HepG2 (cell line): ENCODE data around the gene SAE1. TPM values are rescaled to one million over a fixed set of nuclear protein-coding genes. Genes with fewer than 3 reads are reported as not detected.

Source experiments
- ATAC-seq: fragments of 200-7000 bp; cut with Tn5 transposase; 3 replicates; pipeline ENCODE4 v1.9.1; 2020; ENCODE audit warnings: mild to moderate bottlenecking, moderate library complexity
- BruUV-seq: library from RNA; stranded (reverse); fragments of 400-500 nt; replicated peaks from 2 replicates; lab custom pipeline; 2021; lab: Mats Ljungman, UMichigan
- CTCF ChIA-PET: fragments of 300-600 bp; formaldehyde crosslinking; extraction: SDS; loops from one replicate; lab custom pipeline; 2021; ENCODE audit warnings: low total read pairs, inconsistent platforms, low intra/inter-chr PET ratio; lab: Yijun Ruan, JAX
- POLR2A ChIA-PET: fragments of 350-600 bp; sonication (Branson Sonifier 250); formaldehyde crosslinking; loops from one replicate; lab custom pipeline; 2020; ENCODE audit warnings: antibody characterized with exemption, inconsistent platforms; lab: Yijun Ruan, JAX
- DNase-seq: peaks from one replicate; pipeline ENCODE4 v3.0.0-alpha.2; 2015; ENCODE audit warnings: low spot score
- FAIRE-seq: peaks from 3 replicates; lab custom pipeline; 2011; peaks lifted over from hg19 to GRCh38; lab: Jason Lieb, UNC
- H2AFZ ChIP-seq: one replicate; pipeline ENCODE4 v1.6.1; 2011; ENCODE audit warnings: low read length, inconsistent platforms
- H3K27ac ChIP-seq: fragments of 300-600 bp; 3 replicates; pipeline ENCODE4 v1.8.0; 2011; ENCODE audit warnings: mixed run types, mild to moderate bottlenecking, mixed read lengths, low read length, inconsistent platforms; ENCODE audit not compliant: insufficient read depth; ENCODE audit errors: extremely low read length
- H3K27me3 ChIP-seq, 2 experiments: fragments of 200-600 bp in 1 of 2; 2 replicates in 1 of 2; 3 replicates in 1 of 2; pipeline versions ENCODE4 v1.6.0 to v1.8.0; 2011; ENCODE audit warnings: low read length in 2 of 2, mild to moderate bottlenecking in 2 of 2, moderate library complexity in 2 of 2, inconsistent platforms in 1 of 2; ENCODE audit not compliant: insufficient read depth in 2 of 2, control insufficient read depth in 1 of 2
- H3K36me3 ChIP-seq, 2 experiments: fragments of 200-600 bp in 1 of 2; replicated peaks in 1 of 2; 2 replicates in 1 of 2; 3 replicates in 1 of 2; pipeline versions ENCODE4 v1.5.1 to v1.8.0; 2011; ENCODE audit warnings: low read length in 2 of 2, inconsistent platforms in 1 of 2; ENCODE audit not compliant: insufficient read depth in 2 of 2, control insufficient read depth in 1 of 2
- H3K4me1 ChIP-seq: 2 replicates; pipeline ENCODE4 v1.5.1; 2012; ENCODE audit warnings: low read length, inconsistent platforms; ENCODE audit not compliant: insufficient read depth
- H3K4me2 ChIP-seq: 2 replicates; pipeline ENCODE4 v1.6.0; 2011; ENCODE audit warnings: low read depth, low read length, inconsistent platforms
- H3K4me3 ChIP-seq, 3 experiments: fragments of 200-600 bp in 1 of 3; sonication (generic), shearing (Covaris generic) in 1 of 3; replicated peaks in 1 of 3; 2 replicates each; pipeline ENCODE4 v1.5.1; 2011 to 2016; ENCODE audit warnings: low read length in 3 of 3, inconsistent platforms in 2 of 3, low read depth in 2 of 3, mild to moderate bottlenecking in 2 of 3, control low read depth in 1 of 3, mixed read lengths in 1 of 3; ENCODE audit not compliant: insufficient read depth in 1 of 3
- H3K79me2 ChIP-seq: one replicate; pipeline ENCODE4 v1.6.1; 2011; ENCODE audit warnings: low read length, inconsistent platforms; ENCODE audit not compliant: insufficient read depth
- H3K9ac ChIP-seq: 2 replicates; pipeline ENCODE4 v1.6.0; 2011; ENCODE audit warnings: mild to moderate bottlenecking, low read depth, low read length, inconsistent platforms; ENCODE audit not compliant: insufficient read depth
- H3K9me3 ChIP-seq: 2 replicates; pipeline ENCODE4 v1.5.1; 2012; ENCODE audit warnings: mild to moderate bottlenecking, low read length
- H4K20me1 ChIP-seq: 2 replicates; pipeline ENCODE4 v1.6.0; 2011; ENCODE audit warnings: inconsistent platforms, mild to moderate bottlenecking, low read length, moderate library complexity; ENCODE audit not compliant: insufficient read depth
- HIVEP1 ChIP-seq: sonication (generic); formaldehyde crosslinking; IDR thresholded peaks from 2 replicates; pipeline ENCODE4 v1.4.0; 2020; ENCODE audit warnings: mild to moderate bottlenecking, missing genetic modification reagents
- MAFG ChIP-seq: sonication (generic); formaldehyde crosslinking; IDR thresholded peaks from 2 replicates; pipeline ENCODE4 v1.5.1; 2020; ENCODE audit warnings: mild to moderate bottlenecking, missing genetic modification reagents
- MED1 ChIP-seq: sonication (generic); formaldehyde crosslinking; IDR thresholded peaks from 2 replicates; pipeline ENCODE4 v1.4.0; 2020; ENCODE audit warnings: missing genetic modification reagents
- NFYB ChIP-seq: sonication (generic); formaldehyde crosslinking; IDR thresholded peaks from 2 replicates; pipeline ENCODE4 v1.4.0; 2020; ENCODE audit warnings: missing genetic modification reagents
- PHF8 ChIP-seq: sonication (generic); formaldehyde crosslinking; IDR thresholded peaks from 2 replicates; pipeline ENCODE4 v1.5.0; 2020; ENCODE audit warnings: missing genetic modification reagents
- REL ChIP-seq: sonication (generic); formaldehyde crosslinking; conservative IDR thresholded peaks from 2 replicates; pipeline ENCODE4 v1.8.0; 2022; ENCODE audit warnings: mild to moderate bottlenecking, missing genetic modification reagents, moderate library complexity
- RFXANK ChIP-seq: IDR thresholded peaks from 2 replicates; pipeline ENCODE4 v1.6.1; 2016
- SP5 ChIP-seq: IDR thresholded peaks from 2 replicates; pipeline ENCODE4 v1.6.1; 2016; ENCODE audit warnings: low read depth, borderline replicate concordance
- TEAD2 ChIP-seq: sonication (generic); formaldehyde crosslinking; IDR thresholded peaks from 2 replicates; pipeline ENCODE4 v1.9.0; 2021; ENCODE audit warnings: missing genetic modification reagents
- YEATS4 ChIP-seq: sonication (generic); formaldehyde crosslinking; IDR thresholded peaks from 2 replicates; pipeline ENCODE4 v1.4.0; 2020; ENCODE audit warnings: missing genetic modification reagents, borderline replicate concordance
- ZBTB46 ChIP-seq: sonication (generic); formaldehyde crosslinking; IDR thresholded peaks from 2 replicates; pipeline ENCODE4 v1.4.0; 2020; ENCODE audit warnings: mild to moderate bottlenecking, missing genetic modification reagents, borderline replicate concordance
- ZFP36 ChIP-seq: fragments of 150-350 bp; IDR thresholded peaks from 2 replicates; pipeline ENCODE4 v1.6.1; 2018; ENCODE audit warnings: borderline replicate concordance, low read length, low read depth; ENCODE audit not compliant: partially characterized antibody
- ZNF274 ChIP-seq: sonication (generic); formaldehyde crosslinking; IDR thresholded peaks from 2 replicates; pipeline ENCODE4 v1.5.1; 2020; ENCODE audit warnings: mild to moderate bottlenecking, missing genetic modification reagents
- ZNF530 ChIP-seq: sonication (generic); formaldehyde crosslinking; IDR thresholded peaks from 2 replicates; pipeline ENCODE4 v1.5.0; 2020; ENCODE audit warnings: low read depth, mild to moderate bottlenecking, missing genetic modification reagents
- ZNF572 ChIP-seq: sonication (generic); formaldehyde crosslinking; IDR thresholded peaks from 2 replicates; pipeline ENCODE4 v1.5.1; 2020; ENCODE audit warnings: mild to moderate bottlenecking, missing genetic modification reagents
- ZNF614 ChIP-seq: IDR thresholded peaks from 2 replicates; pipeline ENCODE4 v1.6.1; 2018; ENCODE audit warnings: missing biosample characterization, missing genetic modification reagents, inconsistent platforms, borderline replicate concordance
- ZNF678 ChIP-seq: sonication (generic); formaldehyde crosslinking; IDR thresholded peaks from 2 replicates; pipeline ENCODE4 v1.4.0; 2020; ENCODE audit warnings: mild to moderate bottlenecking, missing genetic modification reagents
- WGBS: methylation state at CpG from one replicate; pipeline ENCODE4 v1.1.6; 2017; ENCODE audit warnings: low lambda C conversion rate; 5-methylcytosine and 5-hydroxymethylcytosine counted together
- in situ Hi-C: cut with HindIII; loops from 2 replicates; pipeline ENCODE4 v1.10.0; 2017; ENCODE audit warnings: low pct_unique_long_range_greater_than_20kb; ENCODE audit not compliant: extremely low pct_ligation_motif_present
- intact Hi-C: fragments of 100-400 bp; cut with micrococcal nuclease; formaldehyde crosslinking; loops from one replicate; pipeline ENCODE4 v1.10.0; 2022; ENCODE audit not compliant: unreplicated experiment
- polyA plus RNA-seq, 8 experiments: library from polyadenylated mRNA; depleted of rRNA in 3 of 8; stranded (reverse) in 7 of 8; unstranded in 1 of 8; fragments of >200 nt; fragmentation: Illumina TruSeq in 4 of 8; extraction: Trizol in 4 of 8; gene quantifications; 2 replicates each; pipeline versions ENCODE4 v1.2.1 to v1.2.3, GENCODE V29; 2011 to 2016; ENCODE audit warnings: low read depth in 4 of 8, missing spikeins in 1 of 8, mixed read lengths in 1 of 8; ENCODE audit not compliant: insufficient read depth in 1 of 8
- total RNA-seq, 5 experiments: library from RNA; depleted of rRNA; stranded (reverse); fragments of >200 nt; fragmentation: Illumina TruSeq; extraction: Trizol; gene quantifications; 2 replicates each; pipeline ENCODE4 v1.2.3, GENCODE V29; 2016; ENCODE audit warnings: low read depth in 1 of 5
- TF ChIP-seq, protein P1 (sequence below): sonication (generic); formaldehyde crosslinking; IDR thresholded peaks from 2 replicates; pipeline ENCODE4 v1.4.0; 2020; ENCODE audit warnings: missing genetic modification reagents
- TF ChIP-seq, protein P2 (sequence below): sonication (generic); IDR thresholded peaks from 2 replicates; pipeline ENCODE4 v1.6.1; 2016; ENCODE audit warnings: low read depth, borderline replicate concordance
- TF ChIP-seq, protein P3 (sequence below): sonication (generic); formaldehyde crosslinking; conservative IDR thresholded peaks from 2 replicates; pipeline ENCODE4 v1.5.0; 2020; ENCODE audit warnings: missing genetic modification reagents

The SAE1 gene
- total and polyA plus RNA-seq, 2 of the 13 experiments (the other 11 are each of a cell fraction or from before 2014, with no cell fraction given): 87.6 to 197 TPM

DNA sequence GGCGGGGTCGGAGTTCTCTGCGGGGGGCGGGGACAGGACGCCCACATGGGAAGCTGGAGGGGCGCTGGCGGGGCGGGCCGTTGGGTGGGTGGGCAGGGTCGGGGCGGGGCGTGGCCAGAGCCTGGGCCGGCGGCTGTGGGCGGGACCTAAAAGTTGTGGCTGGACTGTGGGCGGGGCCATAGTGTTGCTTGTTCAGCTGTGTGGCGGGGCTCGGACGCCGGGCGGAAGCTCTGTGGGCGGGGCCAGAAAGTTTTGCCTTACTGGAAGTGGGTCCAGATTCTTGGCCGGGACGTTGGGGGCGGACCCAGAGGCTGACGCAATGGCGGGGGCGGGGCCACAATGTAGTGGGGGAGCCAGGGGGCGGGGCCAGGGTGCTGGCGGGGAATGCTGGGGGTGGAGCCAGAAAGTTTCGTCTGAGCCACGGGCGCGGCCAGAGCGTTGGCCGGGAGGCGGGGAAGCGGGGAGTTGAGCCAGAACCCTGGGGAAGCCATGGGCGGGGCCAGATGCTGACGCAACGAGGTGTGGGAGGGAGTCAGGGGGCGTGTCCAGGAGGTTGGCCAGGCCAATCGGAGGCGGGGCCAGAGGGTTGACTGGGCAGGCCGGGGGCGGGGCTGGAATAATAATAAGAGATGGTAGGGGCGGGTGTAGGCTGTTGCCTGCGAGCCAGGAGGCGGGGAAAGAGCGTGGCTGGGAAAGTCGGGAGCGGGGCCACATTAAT lies 126.2 kb downstream of the SAE1 start:
- H3K9me3 ChIP-seq: no peaks in the 10 kb centered on the region
- H3K36me3 ChIP-seq: peaks cover 16 to 31% of the 10 kb centered on the region in 2 experiments
- peak; percentile 78 for ATAC-seq
- peak; percentile 95 for DNase-seq
- no peaks in the 10 kb centered on the region for H3K27me3 ChIP-seq
- no peak overlapping the region for H2AFZ ChIP-seq
- peaks cover 43% of the 10 kb centered on the region for H3K4me1 ChIP-seq
- CTCF ChIA-PET: no interaction called here
- POLR2A ChIA-PET: interaction anchor here (0.6 to 3.6 kb wide), 27 partner anchors 9 to 635 kb away, joined by 3 to 81 read pairs (median 5); partner anchors contain the start of genes DHX34, INAFM1, SLC1A5 and ZC3H4
- no TSS peak for BruUV-seq
- H4K20me1 ChIP-seq: peaks cover 8% of the 10 kb centered on the region; the same call in 1 of the 2 replicates
- in situ Hi-C loops: no loop called here
- peak overlapping the region; percentile 87 for H3K9ac ChIP-seq
- H3K27ac ChIP-seq: peak overlapping the region; percentile 86
- peak overlapping the region; percentile 65 to 88 (median 88); a peak in 4 of 6 replicates for H3K4me3 ChIP-seq
- 1% methylated on average over 39 of the region's 52 CpGs for WGBS
- H3K79me2 ChIP-seq: peaks cover 15% of the 10 kb centered on the region
- H3K4me2 ChIP-seq: no peak overlapping the region
- intact Hi-C loops: loop anchor here (1.0 kb wide), 1 partner anchor 17 kb away; the partner anchor contains the start of gene INAFM1
- FAIRE-seq: peak; percentile 93
- TF ChIP-seq ZNF530 (CRISPR knock-in tag) (no peak), SP5 (CRISPR knock-in tag) (peak; percentile 34; the same call in 1 of the 2 replicates), NFYB (CRISPR knock-in tag) (no peak), YEATS4 (0 out of 2 replicates have a peak, but pooled peaks have one; percentile 4), PHF8 (CRISPR knock-in tag) (no peak), ZNF274 (CRISPR knock-in tag) (no peak), MAFG (CRISPR knock-in tag) (no peak), ZNF614 (CRISPR knock-in tag) (no peak), ZNF572 (CRISPR knock-in tag) (no peak), ZFP36 (no peak), ZBTB46 (CRISPR knock-in tag) (no peak), HIVEP1 (CRISPR knock-in tag) (peak; percentile 75; the same call in 1 of the 2 replicates), REL (CRISPR knock-in tag) (no peak), RFXANK (no peak), MED1 (CRISPR knock-in tag) (no peak), ZNF678 (CRISPR knock-in tag) (no peak), TEAD2 (CRISPR knock-in tag) (no peak)
- TF ChIP-seq, protein P1, sequence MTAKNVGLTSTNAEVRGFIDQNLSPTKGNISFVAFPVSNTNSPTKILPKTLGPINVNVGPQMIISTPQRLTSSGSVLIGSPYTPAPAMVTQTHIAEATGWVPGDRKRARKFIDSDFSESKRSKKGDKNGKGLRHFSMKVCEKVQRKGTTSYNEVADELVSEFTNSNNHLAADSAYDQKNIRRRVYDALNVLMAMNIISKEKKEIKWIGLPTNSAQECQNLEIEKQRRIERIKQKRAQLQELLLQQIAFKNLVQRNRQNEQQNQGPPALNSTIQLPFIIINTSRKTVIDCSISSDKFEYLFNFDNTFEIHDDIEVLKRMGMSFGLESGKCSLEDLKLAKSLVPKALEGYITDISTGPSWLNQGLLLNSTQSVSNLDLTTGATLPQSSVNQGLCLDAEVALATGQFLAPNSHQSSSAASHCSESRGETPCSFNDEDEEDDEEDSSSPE (CRISPR knock-in tag): 0 out of 2 replicates have a peak, but pooled peaks have one; percentile 29
- TF ChIP-seq, protein P2, sequence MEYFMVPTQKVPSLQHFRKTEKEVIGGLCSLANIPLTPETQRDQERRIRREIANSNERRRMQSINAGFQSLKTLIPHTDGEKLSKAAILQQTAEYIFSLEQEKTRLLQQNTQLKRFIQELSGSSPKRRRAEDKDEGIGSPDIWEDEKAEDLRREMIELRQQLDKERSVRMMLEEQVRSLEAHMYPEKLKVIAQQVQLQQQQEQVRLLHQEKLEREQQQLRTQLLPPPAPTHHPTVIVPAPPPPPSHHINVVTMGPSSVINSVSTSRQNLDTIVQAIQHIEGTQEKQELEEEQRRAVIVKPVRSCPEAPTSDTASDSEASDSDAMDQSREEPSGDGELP: peak; percentile 94
- TF ChIP-seq, protein P3, sequence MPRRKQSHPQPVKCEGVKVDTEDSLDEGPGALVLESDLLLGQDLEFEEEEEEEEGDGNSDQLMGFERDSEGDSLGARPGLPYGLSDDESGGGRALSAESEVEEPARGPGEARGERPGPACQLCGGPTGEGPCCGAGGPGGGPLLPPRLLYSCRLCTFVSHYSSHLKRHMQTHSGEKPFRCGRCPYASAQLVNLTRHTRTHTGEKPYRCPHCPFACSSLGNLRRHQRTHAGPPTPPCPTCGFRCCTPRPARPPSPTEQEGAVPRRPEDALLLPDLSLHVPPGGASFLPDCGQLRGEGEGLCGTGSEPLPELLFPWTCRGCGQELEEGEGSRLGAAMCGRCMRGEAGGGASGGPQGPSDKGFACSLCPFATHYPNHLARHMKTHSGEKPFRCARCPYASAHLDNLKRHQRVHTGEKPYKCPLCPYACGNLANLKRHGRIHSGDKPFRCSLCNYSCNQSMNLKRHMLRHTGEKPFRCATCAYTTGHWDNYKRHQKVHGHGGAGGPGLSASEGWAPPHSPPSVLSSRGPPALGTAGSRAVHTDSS (CRISPR knock-in tag): no peak
